Body of pancreas (tissue), 4 donors: ENCODE results near the gene TMEM212.

Experiments
- POLR2A ChIP-seq, 3 donors: fragments of 450-650 bp; IDR thresholded peaks; one replicate each; pipeline ENCODE4 v1.6.1; 2016; ENCODE audit warnings: antibody characterized with exemption in 3 of 3, mild to moderate bottlenecking in 2 of 3
- TF ChIP-seq, protein P1 (sequence below), 7 experiments: fragments of 450-650 bp in 4 of 7; fragments of 200-600 bp in 3 of 7; sonication (generic) in 3 of 7; IDR thresholded peaks; one replicate each; pipeline ENCODE4 v1.5.1; 2016 to 2019; ENCODE audit warnings: antibody characterized with exemption in 7 of 7

DNA sequence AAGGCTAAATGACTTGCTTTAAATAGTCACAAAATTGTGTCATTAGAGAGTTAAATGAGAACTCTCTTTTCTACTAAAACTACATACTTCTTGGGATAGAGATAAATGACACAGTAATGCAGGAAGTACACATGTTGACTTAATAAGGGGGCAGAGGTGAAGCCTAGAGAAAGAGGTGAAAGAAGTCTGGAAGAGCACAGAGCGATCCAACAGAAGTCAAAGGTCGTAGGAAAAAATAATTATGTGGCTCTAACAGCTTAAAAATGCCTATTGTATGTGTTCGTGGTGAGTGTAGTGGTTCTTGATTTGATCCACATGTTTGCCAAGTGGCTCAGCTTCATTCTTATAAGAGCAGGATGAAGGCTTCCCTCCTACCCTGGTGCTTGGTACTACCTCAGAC is 61.7 kb downstream of the TMEM212 start:
- TF ChIP-seq, protein P1, sequence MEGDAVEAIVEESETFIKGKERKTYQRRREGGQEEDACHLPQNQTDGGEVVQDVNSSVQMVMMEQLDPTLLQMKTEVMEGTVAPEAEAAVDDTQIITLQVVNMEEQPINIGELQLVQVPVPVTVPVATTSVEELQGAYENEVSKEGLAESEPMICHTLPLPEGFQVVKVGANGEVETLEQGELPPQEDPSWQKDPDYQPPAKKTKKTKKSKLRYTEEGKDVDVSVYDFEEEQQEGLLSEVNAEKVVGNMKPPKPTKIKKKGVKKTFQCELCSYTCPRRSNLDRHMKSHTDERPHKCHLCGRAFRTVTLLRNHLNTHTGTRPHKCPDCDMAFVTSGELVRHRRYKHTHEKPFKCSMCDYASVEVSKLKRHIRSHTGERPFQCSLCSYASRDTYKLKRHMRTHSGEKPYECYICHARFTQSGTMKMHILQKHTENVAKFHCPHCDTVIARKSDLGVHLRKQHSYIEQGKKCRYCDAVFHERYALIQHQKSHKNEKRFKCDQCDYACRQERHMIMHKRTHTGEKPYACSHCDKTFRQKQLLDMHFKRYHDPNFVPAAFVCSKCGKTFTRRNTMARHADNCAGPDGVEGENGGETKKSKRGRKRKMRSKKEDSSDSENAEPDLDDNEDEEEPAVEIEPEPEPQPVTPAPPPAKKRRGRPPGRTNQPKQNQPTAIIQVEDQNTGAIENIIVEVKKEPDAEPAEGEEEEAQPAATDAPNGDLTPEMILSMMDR (IDR thresholded peaks at IDR 0.05): no peak
- TF ChIP-seq POLR2A (IDR thresholded peaks at IDR 0.05): no peak
